K562 (cell line): ENCODE results near the gene GRAPL. TPM values are rescaled to one million over a fixed set of nuclear protein-coding genes. Genes with fewer than 3 reads are reported as not detected.
A peak's percentile ranks its signal among the peaks of the same experiment; 100 is the strongest.
"Not testable (repeated sequence)": the region's sequence is repeated elsewhere in the genome, so short reads cannot be mapped to it uniquely, and the experiment has no call there.

ENCODE experiments used
- ASH1L ChIP-seq: fragments of 450-650 bp; IDR thresholded peaks from 2 replicates; pipeline ENCODE4 v1.6.1; 2018; ENCODE audit warnings: borderline replicate concordance, mild to moderate bottlenecking, low read depth; ENCODE audit not compliant: partially characterized antibody
- E2F5 ChIP-seq: sonication (generic); formaldehyde crosslinking; IDR thresholded peaks from 2 replicates; pipeline ENCODE4 v1.8.0; 2022; ENCODE audit warnings: mild to moderate bottlenecking, missing genetic modification reagents
- ETV1 ChIP-seq: fragments of 450-650 bp; conservative IDR thresholded peaks from 2 replicates; pipeline ENCODE4 v1.6.1; 2016; ENCODE audit warnings: missing genetic modification characterization, control low read depth, low read depth, missing compliant biosample characterization
- FIP1L1 ChIP-seq: fragments of 200-400 bp; formaldehyde crosslinking; IDR thresholded peaks from 2 replicates; pipeline ENCODE4 v1.6.1; 2018; ENCODE audit warnings: mild to moderate bottlenecking, low read depth, low read length; ENCODE audit not compliant: poor library complexity, severe bottlenecking
- KLF6 ChIP-seq: fragments of 250-450 bp; sonication (Bioruptor Pico); IDR thresholded peaks from 2 replicates; pipeline ENCODE4 v1.4.0; 2020; ENCODE audit warnings: mild to moderate bottlenecking, moderate library complexity, borderline replicate concordance
- MTA3 ChIP-seq: fragments of 450-650 bp; formaldehyde crosslinking; IDR thresholded peaks from 2 replicates; pipeline ENCODE4 v1.6.1; 2017; ENCODE audit warnings: mild to moderate bottlenecking, borderline replicate concordance
- MXI1 ChIP-seq: IDR thresholded peaks from 2 replicates; pipeline ENCODE4 v1.6.1; 2011; ENCODE audit warnings: low read depth, mild to moderate bottlenecking, improper control_type of control experiment, low read length
- NR4A1 ChIP-seq, 2 experiments: fragments of 250-450 bp in 1 of 2; fragments of 450-650 bp in 1 of 2; sonication (Bioruptor Pico) in 1 of 2; IDR thresholded peaks; 2 replicates each; pipeline versions ENCODE4 v1.4.0 to v1.6.1; 2016 to 2020; ENCODE audit warnings: mild to moderate bottlenecking in 2 of 2, missing compliant biosample characterization in 1 of 2, missing genetic modification characterization in 1 of 2, moderate library complexity in 1 of 2
- NUFIP1 ChIP-seq: fragments of 450-650 bp; IDR thresholded peaks from 2 replicates; pipeline ENCODE4 v1.6.1; 2018; ENCODE audit not compliant: partially characterized antibody
- PHB ChIP-seq: fragments of 250-450 bp; sonication (Bioruptor Pico); IDR thresholded peaks from 2 replicates; pipeline ENCODE4 v1.5.0; 2021
- POLR2H ChIP-seq: IDR thresholded peaks from 2 replicates; pipeline ENCODE4 v1.6.1; 2016; ENCODE audit warnings: missing genetic modification characterization, low read depth, mild to moderate bottlenecking, control low read depth, missing compliant biosample characterization, moderate library complexity
- ZBTB12 ChIP-seq: fragments of 250-450 bp; sonication (Bioruptor Pico); IDR thresholded peaks from 2 replicates; pipeline ENCODE4 v1.4.0; 2020
- ZNF174 ChIP-seq: fragments of 250-450 bp; sonication (Bioruptor Pico); IDR thresholded peaks from 2 replicates; pipeline ENCODE4 v1.4.0; 2020; ENCODE audit warnings: mild to moderate bottlenecking
- ZNF253 ChIP-seq: fragments of 250-450 bp; sonication (Bioruptor Pico); conservative IDR thresholded peaks from 2 replicates; pipeline ENCODE4 v1.6.1; 2021; ENCODE audit warnings: mild to moderate bottlenecking
- ZNF586 ChIP-seq: fragments of 450-650 bp; formaldehyde crosslinking; conservative IDR thresholded peaks from 2 replicates; pipeline ENCODE4 v1.4.0; 2020; ENCODE audit warnings: mild to moderate bottlenecking, moderate library complexity
- polyA plus RNA-seq, 8 experiments: library from polyadenylated mRNA; depleted of rRNA in 4 of 8; stranded (reverse) in 5 of 8; unstranded in 3 of 8; fragments of >200 nt; fragmentation: Nextera tagmentation in 2 of 8; fragmentation: Illumina TruSeq in 1 of 8; extraction: Ambion mirVana in 2 of 8; extraction: Trizol in 1 of 8; gene quantifications; 2 replicates each; pipeline versions ENCODE4 v1.2.1 to v1.2.3, GENCODE V29; 2011 to 2014; ENCODE audit warnings: inconsistent platforms in 1 of 8, missing spikeins in 1 of 8
- total RNA-seq, 7 experiments: library from RNA; depleted of rRNA in 6 of 7; stranded (reverse); fragments of >200 nt in 6 of 7; fragmentation: Illumina TruSeq in 2 of 7; extraction: Trizol in 2 of 7; gene quantifications; 2 replicates each; pipeline versions ENCODE4 v1.2.1 to v1.2.3, GENCODE V29; 2011 to 2021; ENCODE audit warnings: low replicate concordance in 1 of 7
- TF ChIP-seq, protein P1 (sequence below): fragments of 250-450 bp; sonication (Bioruptor Pico); IDR thresholded peaks from 2 replicates; pipeline ENCODE4 v1.4.0; 2020

The GRAPL gene
- total and polyA plus RNA-seq, 9 of the 15 experiments (the other 6 are each of a cell fraction or from before 2014, with no cell fraction given) = 0.22 TPM; not detected in 8

GRCh38 chr17:19111801-19112458, 15.5 kb upstream of the GRAPL start (continued):
- TF ChIP-seq ASH1L (peak; percentile 71), MTA3 (0 out of 2 replicates have a peak, but pooled peaks have one; percentile 39), NUFIP1 (peak; percentile 100), ZNF174 (CRISPR knock-in tag) (peak; percentile 80; the same call in 1 of the 2 replicates), POLR2H (tag) (peak; percentile 98), FIP1L1 (peak; percentile 66), ZNF253 (peak; percentile 98), ZNF586 (CRISPR knock-in tag) (peak; percentile 97), PHB (CRISPR knock-in tag) (peak; percentile 93), MXI1 (peak; percentile 36; the same call in 1 of the 2 replicates), KLF6 (0 out of 2 replicates have a peak, but pooled peaks have one; percentile 63), NR4A1 (tag; IDR thresholded peaks at IDR 0.05) (peak; percentile 51; the same call in 1 of the 2 replicates), E2F5 (peak; percentile 68; the same call in 1 of the 2 replicates), ETV1 (tag) (peak; percentile 85), ZBTB12 (peak; percentile 52; the same call in 1 of the 2 replicates)
- TF ChIP-seq, protein P1, sequence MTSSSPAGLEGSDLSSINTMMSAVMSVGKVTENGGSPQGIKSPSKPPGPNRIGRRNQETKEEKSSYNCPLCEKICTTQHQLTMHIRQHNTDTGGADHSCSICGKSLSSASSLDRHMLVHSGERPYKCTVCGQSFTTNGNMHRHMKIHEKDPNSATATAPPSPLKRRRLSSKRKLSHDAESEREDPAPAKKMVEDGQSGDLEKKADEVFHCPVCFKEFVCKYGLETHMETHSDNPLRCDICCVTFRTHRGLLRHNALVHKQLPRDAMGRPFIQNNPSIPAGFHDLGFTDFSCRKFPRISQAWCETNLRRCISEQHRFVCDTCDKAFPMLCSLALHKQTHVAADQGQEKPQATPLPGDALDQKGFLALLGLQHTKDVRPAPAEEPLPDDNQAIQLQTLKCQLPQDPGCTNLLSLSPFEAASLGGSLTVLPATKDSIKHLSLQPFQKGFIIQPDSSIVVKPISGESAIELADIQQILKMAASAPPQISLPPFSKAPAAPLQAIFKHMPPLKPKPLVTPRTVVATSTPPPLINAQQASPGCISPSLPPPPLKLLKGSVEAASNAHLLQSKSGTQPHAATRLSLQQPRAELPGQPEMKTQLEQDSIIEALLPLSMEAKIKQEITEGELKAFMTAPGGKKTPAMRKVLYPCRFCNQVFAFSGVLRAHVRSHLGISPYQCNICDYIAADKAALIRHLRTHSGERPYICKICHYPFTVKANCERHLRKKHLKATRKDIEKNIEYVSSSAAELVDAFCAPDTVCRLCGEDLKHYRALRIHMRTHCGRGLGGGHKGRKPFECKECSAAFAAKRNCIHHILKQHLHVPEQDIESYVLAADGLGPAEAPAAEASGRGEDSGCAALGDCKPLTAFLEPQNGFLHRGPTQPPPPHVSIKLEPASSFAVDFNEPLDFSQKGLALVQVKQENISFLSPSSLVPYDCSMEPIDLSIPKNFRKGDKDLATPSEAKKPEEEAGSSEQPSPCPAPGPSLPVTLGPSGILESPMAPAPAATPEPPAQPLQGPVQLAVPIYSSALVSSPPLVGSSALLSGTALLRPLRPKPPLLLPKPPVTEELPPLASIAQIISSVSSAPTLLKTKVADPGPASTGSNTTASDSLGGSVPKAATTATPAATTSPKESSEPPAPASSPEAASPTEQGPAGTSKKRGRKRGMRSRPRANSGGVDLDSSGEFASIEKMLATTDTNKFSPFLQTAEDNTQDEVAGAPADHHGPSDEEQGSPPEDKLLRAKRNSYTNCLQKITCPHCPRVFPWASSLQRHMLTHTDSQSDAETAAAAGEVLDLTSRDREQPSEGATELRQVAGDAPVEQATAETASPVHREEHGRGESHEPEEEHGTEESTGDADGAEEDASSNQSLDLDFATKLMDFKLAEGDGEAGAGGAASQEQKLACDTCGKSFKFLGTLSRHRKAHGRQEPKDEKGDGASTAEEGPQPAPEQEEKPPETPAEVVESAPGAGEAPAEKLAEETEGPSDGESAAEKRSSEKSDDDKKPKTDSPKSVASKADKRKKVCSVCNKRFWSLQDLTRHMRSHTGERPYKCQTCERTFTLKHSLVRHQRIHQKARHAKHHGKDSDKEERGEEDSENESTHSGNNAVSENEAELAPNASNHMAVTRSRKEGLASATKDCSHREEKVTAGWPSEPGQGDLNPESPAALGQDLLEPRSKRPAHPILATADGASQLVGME (CRISPR knock-in tag) = peak; percentile 82; the same call in 1 of the 2 replicates
- not testable (repeated sequence) for TF ChIP-seq NR4A1 (CRISPR knock-in tag; IDR thresholded peaks at IDR 0.05)
